Left lung (tissue), 10 donors: ENCODE results near the gene HNRNPUL1. TPM values are rescaled to one million over a fixed set of nuclear protein-coding genes. Genes with fewer than 3 reads are reported as not detected.

Source experiments
- ATAC-seq: fragments of 200-7000 bp; cut with Tn5 transposase; one replicate; pipeline ENCODE4 v1.9.1; 2020; ENCODE audit warnings: moderate library complexity
- DNase-seq, 4 donors: peaks; one replicate each; pipeline ENCODE4 v3.0.0-alpha.2; 2013 to 2020
- H3K27ac ChIP-seq, 2 donors: fragments of 200-600 bp; sonication (generic) in 1 of 2; one replicate each; pipeline versions ENCODE4 v1.5.0 to v1.8.0; 2020 to 2021
- H3K27me3 ChIP-seq, 2 donors: fragments of 200-600 bp; sonication (generic) in 1 of 2; one replicate each; pipeline versions ENCODE4 v1.5.0 to v1.8.0; 2020 to 2021
- H3K36me3 ChIP-seq, 2 donors: fragments of 200-600 bp; sonication (generic) in 1 of 2; one replicate each; pipeline versions ENCODE4 v1.5.0 to v1.8.0; 2020 to 2021
- H3K4me1 ChIP-seq, 2 donors: fragments of 200-600 bp; one replicate each; pipeline ENCODE4 v1.8.0; 2021
- H3K4me3 ChIP-seq, 2 donors: fragments of 200-600 bp; sonication (generic) in 1 of 2; one replicate each; pipeline versions ENCODE4 v1.5.0 to v1.8.0; 2020 to 2021; ENCODE audit warnings: mild to moderate bottlenecking in 1 of 2
- H3K9me3 ChIP-seq, 2 donors: fragments of 200-600 bp; sonication (generic) in 1 of 2; one replicate each; pipeline versions ENCODE4 v1.5.0 to v1.8.0; 2020 to 2021
- CTCF ChIP-seq, 2 donors: fragments of 200-600 bp; sonication (generic) in 1 of 2; IDR thresholded peaks; one replicate each; pipeline versions ENCODE4 v1.5.0 to v1.8.0; 2021; ENCODE audit warnings: antibody characterized with exemption in 2 of 2
- intact Hi-C, 2 donors: fragments of 100-400 bp; cut with DNase I; formaldehyde crosslinking; loops; one replicate each; pipeline versions ENCODE4 v1.11.2 to v1.14.2; 2022
- polyA plus RNA-seq, 6 donors: library from polyadenylated mRNA; unstranded; fragments of 120-200 nt; gene quantifications; one replicate each; pipeline ENCODE4 v1.2.1, GENCODE V29; 2013; ENCODE audit not compliant: insufficient read length in 6 of 6
- total RNA-seq, 2 donors: library from RNA; stranded (reverse); fragmentation: NEBNext Ultra II Directional; extraction: Animal tissue kit (Norgen Biotek cat#: 25700); gene quantifications; one replicate each; pipeline ENCODE4 v1.2.1, GENCODE V29; 2021
- donor health status: DM: no; HTN: yes; CAD: no.
- donor health status: DM: no; HTN: no; CAD: no.

Gene HNRNPUL1
- total and polyA plus RNA-seq, 8 donors, result 168 to 240 (median 227) TPM

- Histone ChIP-seq H3K4me3 (no peak overlapping the region), H3K27me3 (no peaks in the 10 kb centered on the region), H3K4me1 (no peaks in the 10 kb centered on the region), H3K9me3 (no peaks in the 10 kb centered on the region), H3K36me3 (peaks cover 0 to 13% of the 10 kb centered on the region in 2 donors), H3K27ac (no peak overlapping the region)
- no peak for ATAC-seq
- no peak for DNase-seq
- intact Hi-C loops, result no loop called here
- no peak for TF ChIP-seq CTCF (IDR thresholded peaks at IDR 0.05)
Observed at GRCh38 chr19:41239961-41240574, 24.1 kb upstream of the HNRNPUL1 start.

GRCh38 chr19:41241859-41242258 is 22.3 kb upstream of the HNRNPUL1 start:
- Histone ChIP-seq H3K9me3 (no peaks in the 10 kb centered on the region), H3K27me3 (no peaks in the 10 kb centered on the region), H3K36me3 (peaks cover 0 to 13% of the 10 kb centered on the region in 2 donors), H3K4me3 (no peak overlapping the region), H3K4me1 (no peaks in the 10 kb centered on the region), H3K27ac (no peak overlapping the region)
- DNase-seq (no peak), ATAC-seq (no peak)
- no peak for TF ChIP-seq CTCF (IDR thresholded peaks at IDR 0.05)
- intact Hi-C loops, result no loop called here

GRCh38 chr19:41244117-41244516 is 20.1 kb upstream of the HNRNPUL1 start:
- no peak for TF ChIP-seq CTCF (IDR thresholded peaks at IDR 0.05)
- Histone ChIP-seq H3K4me3 (no peak overlapping the region), H3K27me3 (no peaks in the 10 kb centered on the region), H3K27ac (no peak overlapping the region), H3K9me3 (no peaks in the 10 kb centered on the region), H3K36me3 (peaks cover 0 to 8% of the 10 kb centered on the region in 2 donors), H3K4me1 (no peaks in the 10 kb centered on the region)
- DNase-seq (no peak), ATAC-seq (no peak)
- intact Hi-C loops, result no loop called here

GRCh38 chr19:41245843-41246242 is 18.3 kb upstream of the HNRNPUL1 start:
- DNase-seq, result no peak
- Histone ChIP-seq H3K9me3 (no peaks in the 10 kb centered on the region), H3K27ac (no peak overlapping the region), H3K4me1 (no peaks in the 10 kb centered on the region), H3K27me3 (no peaks in the 10 kb centered on the region), H3K4me3 (no peak overlapping the region), H3K36me3 (peaks cover 0 to 11% of the 10 kb centered on the region in 2 donors)
- intact Hi-C loops, result no loop called here
- no peak for TF ChIP-seq CTCF (IDR thresholded peaks at IDR 0.05)
- ATAC-seq, result no peak

- intact Hi-C loops, result no loop called here
- Histone ChIP-seq H3K9me3 (no peaks in the 10 kb centered on the region), H3K27ac (no peak overlapping the region), H3K27me3 (no peaks in the 10 kb centered on the region), H3K4me1 (no peaks in the 10 kb centered on the region), H3K4me3 (no peak overlapping the region), H3K36me3 (peaks cover 0 to 20% of the 10 kb centered on the region in 2 donors)
- ATAC-seq (no peak), DNase-seq (no peak)
- TF ChIP-seq CTCF (IDR thresholded peaks at IDR 0.05), result no peak
Observed at GRCh38 chr19:41248895-41249294, 15.3 kb upstream of the HNRNPUL1 start.
